ENCODE measurements around the gene OR2F1. TPM values are rescaled to one million over a fixed set of nuclear protein-coding genes. Genes with fewer than 3 reads are reported as not detected.

The OR2F1 gene
- total and polyA plus RNA-seq, 10 of the 15 experiments (the other 5 are each of a cell fraction or from before 2014, with no cell fraction given), result not detected

- TF ChIP-seq ZBTB4 (CRISPR knock-in tag; IDR thresholded peaks at IDR 0.05), result no peak
Observed at GRCh38 chr7:143987513-143987912, 32.9 kb downstream of the OR2F1 start (continued).

GRCh38 chr7:143988976-143989745 lies 34.5 kb downstream of the OR2F1 start:
- POLR2A ChIA-PET, result no interaction called here
- Histone ChIP-seq H3K27ac (ENCODE audit: control insufficient read depth, insufficient read depth) (no peak overlapping the region), H3K4me3 (no peak overlapping the region), H3K27me3 (replicated peaks in 1 of 2; ENCODE audit: control insufficient read depth in 2 of 2, insufficient read depth in 2 of 2, low read length in 1 of 2) (no peaks in the 10 kb centered on the region), H3K4me1 (ENCODE audit: control insufficient read depth, insufficient read depth, low read length) (no peaks in the 10 kb centered on the region), H3K36me3 (ENCODE audit: control insufficient read depth in 2 of 2, insufficient read depth in 2 of 2, low read length in 1 of 2) (no peaks in the 10 kb centered on the region), H3K9ac (ENCODE audit: control insufficient read depth, insufficient read depth, low read length) (no peak overlapping the region), H4K20me1 (ENCODE audit: control insufficient read depth, insufficient read depth) (no peaks in the 10 kb centered on the region), H2AFZ (ENCODE audit: control insufficient read depth, low read depth, low read length) (no peak overlapping the region), H3K79me2 (ENCODE audit: control insufficient read depth, insufficient read depth, low read length) (no peaks in the 10 kb centered on the region), H3K4me2 (ENCODE audit: control insufficient read depth, insufficient read depth) (no peak overlapping the region), H3K9me3 (replicated peaks; ENCODE audit: control insufficient read depth, insufficient read depth, low read length) (no peaks in the 10 kb centered on the region; the same call in 1 of the 3 replicates)
- no peak for FAIRE-seq
- BruUV-seq (replicated peaks), result no TSS peak
- SMC1A ChIA-PET (ENCODE audit: uncharacterized antibody, unreplicated experiment), result interaction anchor here (0.8 kb wide), 1 partner anchor 163 kb away, joined by 3 read pairs; no protein-coding TSS in a partner anchor
- no peak for ATAC-seq
- CTCF ChIA-PET, result no interaction called here
- intact Hi-C loops (cut with micrococcal nuclease; ENCODE audit: unreplicated experiment), result no loop called here
- DNase-seq (ENCODE audit: low read depth, low spot score), result no peak
- WGBS (ENCODE audit: insufficient coverage, insufficient replicate concordance, low lambda C conversion rate, missing lambda C conversion rate), result 56% methylated on average over 5 of the region's 5 CpGs
- in situ Hi-C loops (cut with MboI), result no loop called here
- RAD21 ChIA-PET (ENCODE audit: unreplicated experiment), result interaction anchor here (1.1 kb wide), 1 partner anchor 139 kb away, joined by 3 read pairs; no protein-coding TSS in a partner anchor
- TF ChIP-seq CHD4 (IDR thresholded peaks at IDR 0.05) (no peak), SIX5 (IDR thresholded peaks at IDR 0.05; ENCODE audit: low read depth, low read length, severe bottlenecking) (no peak), NFYA (IDR thresholded peaks at IDR 0.05; ENCODE audit: borderline replicate concordance, low read depth, low read length) (no peak), ZBTB40 (IDR thresholded peaks at IDR 0.05; ENCODE audit: borderline replicate concordance) (no peak), SKIL (IDR thresholded peaks at IDR 0.05; ENCODE audit: low read depth, poor library complexity, severe bottlenecking) (no peak), FOS (IDR thresholded peaks at IDR 0.05; ENCODE audit: borderline replicate concordance, extremely low read depth, insufficient read length) (no peak), WRNIP1 (IDR thresholded peaks at IDR 0.05; ENCODE audit: borderline replicate concordance, low read depth, low read length) (no peak), RBBP5 (conservative IDR thresholded peaks at IDR 0.05) (no peak), TCF12 (IDR thresholded peaks at IDR 0.05; ENCODE audit: low read depth, low read length) (no peak), TARDBP (IDR thresholded peaks at IDR 0.05; ENCODE audit: borderline replicate concordance) (no peak)
